Body of pancreas (tissue), 4 donors: ENCODE data around the gene SLC6A11.

Experiments
- POLR2A ChIP-seq, 3 donors: fragments of 450-650 bp; IDR thresholded peaks; one replicate each; pipeline ENCODE4 v1.6.1; 2016; ENCODE audit warnings: antibody characterized with exemption in 3 of 3, mild to moderate bottlenecking in 2 of 3
- TF ChIP-seq, protein P1 (sequence below), 7 experiments: fragments of 450-650 bp in 4 of 7; fragments of 200-600 bp in 3 of 7; sonication (generic) in 3 of 7; IDR thresholded peaks; one replicate each; pipeline ENCODE4 v1.5.1; 2016 to 2019; ENCODE audit warnings: antibody characterized with exemption in 7 of 7

- no peak for TF ChIP-seq POLR2A (IDR thresholded peaks at IDR 0.05)
- TF ChIP-seq, protein P1, sequence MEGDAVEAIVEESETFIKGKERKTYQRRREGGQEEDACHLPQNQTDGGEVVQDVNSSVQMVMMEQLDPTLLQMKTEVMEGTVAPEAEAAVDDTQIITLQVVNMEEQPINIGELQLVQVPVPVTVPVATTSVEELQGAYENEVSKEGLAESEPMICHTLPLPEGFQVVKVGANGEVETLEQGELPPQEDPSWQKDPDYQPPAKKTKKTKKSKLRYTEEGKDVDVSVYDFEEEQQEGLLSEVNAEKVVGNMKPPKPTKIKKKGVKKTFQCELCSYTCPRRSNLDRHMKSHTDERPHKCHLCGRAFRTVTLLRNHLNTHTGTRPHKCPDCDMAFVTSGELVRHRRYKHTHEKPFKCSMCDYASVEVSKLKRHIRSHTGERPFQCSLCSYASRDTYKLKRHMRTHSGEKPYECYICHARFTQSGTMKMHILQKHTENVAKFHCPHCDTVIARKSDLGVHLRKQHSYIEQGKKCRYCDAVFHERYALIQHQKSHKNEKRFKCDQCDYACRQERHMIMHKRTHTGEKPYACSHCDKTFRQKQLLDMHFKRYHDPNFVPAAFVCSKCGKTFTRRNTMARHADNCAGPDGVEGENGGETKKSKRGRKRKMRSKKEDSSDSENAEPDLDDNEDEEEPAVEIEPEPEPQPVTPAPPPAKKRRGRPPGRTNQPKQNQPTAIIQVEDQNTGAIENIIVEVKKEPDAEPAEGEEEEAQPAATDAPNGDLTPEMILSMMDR (IDR thresholded peaks at IDR 0.05) = peak; percentile 35 to 61 (median 58)
Measured at GRCh38 chr3:10783360-10784351, 32.4 kb upstream of the SLC6A11 start.
